ENCODE results near the gene OR9G4. TPM values are rescaled to one million over a fixed set of nuclear protein-coding genes. Genes with fewer than 3 reads are reported as not detected.

Gene OR9G4
- total RNA-seq, result not detected
- not detected for polyA plus RNA-seq

- Histone ChIP-seq H3K9ac (ENCODE audit: low read depth in 1 of 2, low read length in 2 of 2) (no peak within 1 kb of the TSS), H3K27ac (ENCODE audit: low read depth in 1 of 2, low read length in 2 of 2) (no peak within 1 kb of the TSS), H3K27me3 (ENCODE audit: control insufficient read depth in 4 of 4, insufficient read depth in 4 of 4, low read length in 3 of 4) (peaks cover 0 to 2% (median 0%) of the 10 kb centered on the region in 4 donors), H3K4me1 (ENCODE audit: control insufficient read depth in 4 of 4, insufficient read depth in 4 of 4, low read length in 3 of 4) (no peaks in the 10 kb centered on the region), H3K4me3 (ENCODE audit: low read depth in 1 of 3, low read length in 3 of 3) (no peak within 1 kb of the TSS), H3K9me3 (ENCODE audit: control insufficient read depth in 4 of 4, low read length in 3 of 4) (peaks cover 0 to 8% (median 0%) of the 10 kb centered on the region in 4 donors), H3K36me3 (ENCODE audit: control insufficient read depth in 4 of 4, insufficient read depth in 3 of 4, low read depth in 1 of 4, low read length in 3 of 4) (no peaks in the 10 kb centered on the region)
- TF ChIP-seq NR2F2 (IDR thresholded peaks at IDR 0.05), result no peak
- TF ChIP-seq, protein P1, sequence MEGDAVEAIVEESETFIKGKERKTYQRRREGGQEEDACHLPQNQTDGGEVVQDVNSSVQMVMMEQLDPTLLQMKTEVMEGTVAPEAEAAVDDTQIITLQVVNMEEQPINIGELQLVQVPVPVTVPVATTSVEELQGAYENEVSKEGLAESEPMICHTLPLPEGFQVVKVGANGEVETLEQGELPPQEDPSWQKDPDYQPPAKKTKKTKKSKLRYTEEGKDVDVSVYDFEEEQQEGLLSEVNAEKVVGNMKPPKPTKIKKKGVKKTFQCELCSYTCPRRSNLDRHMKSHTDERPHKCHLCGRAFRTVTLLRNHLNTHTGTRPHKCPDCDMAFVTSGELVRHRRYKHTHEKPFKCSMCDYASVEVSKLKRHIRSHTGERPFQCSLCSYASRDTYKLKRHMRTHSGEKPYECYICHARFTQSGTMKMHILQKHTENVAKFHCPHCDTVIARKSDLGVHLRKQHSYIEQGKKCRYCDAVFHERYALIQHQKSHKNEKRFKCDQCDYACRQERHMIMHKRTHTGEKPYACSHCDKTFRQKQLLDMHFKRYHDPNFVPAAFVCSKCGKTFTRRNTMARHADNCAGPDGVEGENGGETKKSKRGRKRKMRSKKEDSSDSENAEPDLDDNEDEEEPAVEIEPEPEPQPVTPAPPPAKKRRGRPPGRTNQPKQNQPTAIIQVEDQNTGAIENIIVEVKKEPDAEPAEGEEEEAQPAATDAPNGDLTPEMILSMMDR (IDR thresholded peaks at IDR 0.05; ENCODE audit: low read depth, low read length, missing input control), result no peak
- no peak for TF ChIP-seq EGR1 (IDR thresholded peaks at IDR 0.05; ENCODE audit: low read depth in 2 of 2)
- TF ChIP-seq REST (IDR thresholded peaks at IDR 0.05), result no peak
- no peak for TF ChIP-seq JUND (IDR thresholded peaks at IDR 0.05)
- no peak for TF ChIP-seq HNF4G (IDR thresholded peaks at IDR 0.05)
- TF ChIP-seq TAF1 (conservative IDR thresholded peaks at IDR 0.05), result no peak
- no peak for DNase-seq (ENCODE audit: low spot score)
- WGBS, result 69% methylated on average over 1 of the region's 1 CpG
Observed at GRCh38 chr11:56748597-56748996, at the start of gene OR9G4. Gene OR9G4 (minus strand): TSS chr11:56748697. CDS start chr11:56743766, 4,931 bp downstream.

- H3K9me3 ChIP-seq (ENCODE audit: control insufficient read depth in 4 of 4, low read length in 3 of 4), result peaks cover 0 to 3% (median 0%) of the 10 kb centered on the region in 4 donors
- H3K4me3 ChIP-seq (ENCODE audit: low read depth in 1 of 3, low read length in 3 of 3), result no peak overlapping the region
- H3K9ac ChIP-seq (ENCODE audit: low read depth in 1 of 2, low read length in 2 of 2), result no peak overlapping the region
- WGBS, result 5% methylated on average over 6 of the region's 6 CpGs
- H3K4me1 ChIP-seq (ENCODE audit: control insufficient read depth in 4 of 4, insufficient read depth in 4 of 4, low read length in 3 of 4), result no peaks in the 10 kb centered on the region
- H3K27me3 ChIP-seq (ENCODE audit: control insufficient read depth in 4 of 4, insufficient read depth in 4 of 4, low read length in 3 of 4), result no peaks in the 10 kb centered on the region
- no peak overlapping the region for H3K27ac ChIP-seq (ENCODE audit: low read depth in 1 of 2, low read length in 2 of 2)
- no peaks in the 10 kb centered on the region for H3K36me3 ChIP-seq (ENCODE audit: control insufficient read depth in 4 of 4, insufficient read depth in 3 of 4, low read depth in 1 of 4, low read length in 3 of 4)
- DNase-seq (ENCODE audit: low spot score), result no peak
- no peak for TF ChIP-seq ZBTB33 (IDR thresholded peaks at IDR 0.05)
- no peak for TF ChIP-seq YY1 (IDR thresholded peaks at IDR 0.05)
- peak; percentile 78 to 79 for TF ChIP-seq RAD21 (IDR thresholded peaks at IDR 0.05)
- TF ChIP-seq, protein P1 (IDR thresholded peaks at IDR 0.05; ENCODE audit: low read depth, low read length, missing input control), result peak; percentile 60
- no peak for TF ChIP-seq HNF4A (conservative IDR thresholded peaks at IDR 0.05)
Observed at GRCh38 chr11:56783448-56784041, 35.0 kb upstream of the OR9G4 start.
